Measurements from ENCODE around the gene BCL7C. TPM values are rescaled to one million over a fixed set of nuclear protein-coding genes. Genes with fewer than 3 reads are reported as not detected.
A peak's percentile ranks its signal among the peaks of the same experiment; 100 is the strongest.

Gene BCL7C
- total and polyA plus RNA-seq, 10 of the 15 experiments (the other 5 are each of a cell fraction or from before 2014, with no cell fraction given), result 1.1 to 30.5 (median 13.7) TPM

GRCh38 chr16:30894540-30895368 lies 877 bp upstream of the BCL7C start:
- intact Hi-C loops (cut with micrococcal nuclease; ENCODE audit: unreplicated experiment) (loop anchor here (2.0 to 10.0 kb wide), 2 partner anchors 50 to 240 kb away; partner anchors contain the start of genes FBRS and PRR14), in situ Hi-C loops (cut with MboI) (no loop called here)
- WGBS (ENCODE audit: insufficient coverage, insufficient replicate concordance, low lambda C conversion rate, missing lambda C conversion rate), result 61% methylated on average over 16 of the region's 16 CpGs
- peak overlapping the region; percentile 19; the same call in 1 of the 2 replicates for H3K4me3 ChIP-seq
- CTCF ChIA-PET, result interaction anchor here (4.1 kb wide), 1 partner anchor 50 kb away, joined by 28 read pairs; no protein-coding TSS in a partner anchor
- TSS peak; percentile 88 for BruUV-seq (replicated peaks)
- SMC1A ChIA-PET (ENCODE audit: uncharacterized antibody, unreplicated experiment), result interaction anchor here (8.8 kb wide), 1 partner anchor 50 kb away, joined by 146 read pairs; no protein-coding TSS in a partner anchor
- H3K4me1 ChIP-seq (ENCODE audit: control insufficient read depth, insufficient read depth, low read length), result peaks cover 25% of the 10 kb centered on the region
- DNase-seq (ENCODE audit: low read depth, low spot score) (no peak), FAIRE-seq (no peak), ATAC-seq (no peak)
- TF ChIP-seq MLLT1 (IDR thresholded peaks at IDR 0.05) (0 out of 2 replicates have a peak, but pooled peaks have one; percentile 37), POU2F2 (IDR thresholded peaks at IDR 0.05; ENCODE audit: borderline replicate concordance, low read depth, low read length) (no peak), SPI1 (IDR thresholded peaks at IDR 0.05; ENCODE audit: borderline replicate concordance, insufficient read depth, low read depth, low read length) (no peak), KDM1A (IDR thresholded peaks at IDR 0.05; ENCODE audit: borderline replicate concordance) (no peak), PKNOX1 (IDR thresholded peaks at IDR 0.05) (peak; percentile 70), RELA (IDR thresholded peaks at IDR 0.05; ENCODE audit: borderline replicate concordance, partially characterized antibody) (no peak), BHLHE40 (IDR thresholded peaks at IDR 0.05; ENCODE audit: borderline replicate concordance in 1 of 2, low read depth in 2 of 2, low read length in 1 of 2) (no peak), CREM (IDR thresholded peaks at IDR 0.05; ENCODE audit: low read depth) (0 out of 2 replicates have a peak, but pooled peaks have one; percentile 14), MEF2B (IDR thresholded peaks at IDR 0.05; ENCODE audit: partially characterized antibody, poor library complexity, severe bottlenecking) (no peak), FOXK2 (IDR thresholded peaks at IDR 0.05) (no peak)
- H3K9me3 ChIP-seq (replicated peaks; ENCODE audit: control insufficient read depth, insufficient read depth, low read length), result no peaks in the 10 kb centered on the region
- H3K36me3 ChIP-seq (ENCODE audit: control insufficient read depth in 2 of 2, insufficient read depth in 2 of 2, low read length in 1 of 2), result no peaks in the 10 kb centered on the region; a peak in 1 of 4 replicates
- H3K27ac ChIP-seq (ENCODE audit: control insufficient read depth, insufficient read depth), result no peak overlapping the region
- H3K9ac ChIP-seq (ENCODE audit: control insufficient read depth, insufficient read depth, low read length), result peak overlapping the region; percentile 56; the same call in 1 of the 2 replicates
- H3K27me3 ChIP-seq (replicated peaks in 1 of 2; ENCODE audit: control insufficient read depth in 2 of 2, insufficient read depth in 2 of 2, low read length in 1 of 2), result no peaks in the 10 kb centered on the region
- RAD21 ChIA-PET (ENCODE audit: unreplicated experiment), result no interaction called here
- H3K79me2 ChIP-seq (ENCODE audit: control insufficient read depth, insufficient read depth, low read length), result peaks cover 1% of the 10 kb centered on the region; the same call in 1 of the 2 replicates
- peak overlapping the region; percentile 89 for H2AFZ ChIP-seq (ENCODE audit: control insufficient read depth, low read depth, low read length)
- no peaks in the 10 kb centered on the region; the same call in 1 of the 2 replicates for H4K20me1 ChIP-seq (ENCODE audit: control insufficient read depth, insufficient read depth)
- H3K4me2 ChIP-seq (ENCODE audit: control insufficient read depth, insufficient read depth), result peak overlapping the region; percentile 71; the same call in 1 of the 2 replicates
- POLR2A ChIA-PET, result no interaction called here

Measured in GM12878 (cell line).